Loucy (cell line): ENCODE data around the gene KY.

ENCODE experiments used
- H2AFZ ChIP-seq: fragments of 200-600 bp; sonication (generic); 2 replicates; pipeline ENCODE4 v1.6.0; 2016; ENCODE audit warnings: antibody characterized with exemption, mild to moderate bottlenecking, low read length, moderate library complexity
- H3F3A ChIP-seq: fragments of 200-600 bp; 2 replicates; pipeline ENCODE4 v1.6.0; 2016; ENCODE audit warnings: antibody characterized with exemption, low read depth, mild to moderate bottlenecking
- H3K27me3 ChIP-seq: fragments of 200-600 bp; sonication (generic); 2 replicates; pipeline ENCODE4 v1.6.1; 2014; ENCODE audit warnings: low read length, mild to moderate bottlenecking; ENCODE audit not compliant: insufficient read depth, poor library complexity, severe bottlenecking
- H3K36me3 ChIP-seq: fragments of 200-600 bp; sonication (generic); 2 replicates; pipeline ENCODE4 v1.6.1; 2016; ENCODE audit warnings: low read length; ENCODE audit not compliant: insufficient read depth
- H3K4me1 ChIP-seq: fragments of 200-600 bp; sonication (generic); 2 replicates; pipeline ENCODE4 v1.5.1; 2014; ENCODE audit warnings: low read length, mild to moderate bottlenecking; ENCODE audit not compliant: insufficient read depth, poor library complexity, severe bottlenecking
- H3K4me2 ChIP-seq: fragments of 200-600 bp; sonication (generic); 2 replicates; pipeline ENCODE4 v1.6.0; 2014; ENCODE audit warnings: antibody characterized with exemption, low read length, low read depth, mild to moderate bottlenecking; ENCODE audit not compliant: poor library complexity, severe bottlenecking
- H3K4me3 ChIP-seq: fragments of 200-600 bp; sonication (generic); 2 replicates; pipeline ENCODE4 v1.5.1; 2014; ENCODE audit warnings: low read length, mild to moderate bottlenecking, mixed read lengths; ENCODE audit not compliant: poor library complexity, severe bottlenecking
- H3K79me2 ChIP-seq: fragments of 200-600 bp; sonication (generic); 2 replicates; pipeline ENCODE4 v1.6.1; 2014; ENCODE audit warnings: low read length; ENCODE audit not compliant: insufficient read depth
- H3K9ac ChIP-seq: fragments of 200-600 bp; sonication (generic); 2 replicates; pipeline ENCODE4 v1.6.0; 2014; ENCODE audit warnings: mild to moderate bottlenecking, low read depth, low read length, moderate library complexity; ENCODE audit not compliant: poor library complexity, severe bottlenecking
- H3K9me2 ChIP-seq: fragments of 200-600 bp; sonication (generic); replicated peaks from 2 replicates; pipeline ENCODE4 v1.6.1; 2016; ENCODE audit warnings: low read depth, low read length, mixed read lengths
- H3K9me3 ChIP-seq: fragments of 200-600 bp; sonication (generic); 2 replicates; pipeline ENCODE4 v1.6.1; 2014; ENCODE audit warnings: mild to moderate bottlenecking, antibody characterized with exemption, low read length, low read depth; ENCODE audit not compliant: insufficient read depth
- H4K20me1 ChIP-seq: fragments of 200-600 bp; sonication (generic); 2 replicates; pipeline ENCODE4 v1.6.0; 2014; ENCODE audit warnings: antibody characterized with exemption, low read length, mild to moderate bottlenecking; ENCODE audit not compliant: insufficient read depth, poor library complexity, severe bottlenecking
- CTCF ChIP-seq: fragments of 200-600 bp; sonication (generic); conservative IDR thresholded peaks from 2 replicates; pipeline ENCODE4 v1.5.1; 2014; ENCODE audit warnings: mild to moderate bottlenecking, antibody characterized with exemption, low read length
- EZH2phosphoT487 ChIP-seq: fragments of 200-600 bp; IDR thresholded peaks from 2 replicates; pipeline ENCODE4 v1.6.1; 2018; ENCODE audit warnings: antibody characterized with exemption, mild to moderate bottlenecking, moderate library complexity, borderline replicate concordance

The KY gene

GRCh38 chr3:134690226-134690625 is 39.4 kb upstream of the KY start:
- H3K4me3 ChIP-seq, result no peak overlapping the region
- no peaks in the 10 kb centered on the region for H4K20me1 ChIP-seq
- no peak overlapping the region for H3K4me2 ChIP-seq
- no peak overlapping the region for H2AFZ ChIP-seq
- H3K36me3 ChIP-seq, result no peaks in the 10 kb centered on the region
- H3F3A ChIP-seq, result no peaks in the 10 kb centered on the region
- H3K27me3 ChIP-seq, result no peaks in the 10 kb centered on the region
- H3K9me2 ChIP-seq, result no peaks in the 10 kb centered on the region
- no peaks in the 10 kb centered on the region for H3K4me1 ChIP-seq
- no peak for TF ChIP-seq EZH2phosphoT487
- TF ChIP-seq CTCF, result no peak
- H3K79me2 ChIP-seq, result no peaks in the 10 kb centered on the region
- H3K9ac ChIP-seq, result no peak overlapping the region
- H3K9me3 ChIP-seq, result no peaks in the 10 kb centered on the region

- no peaks in the 10 kb centered on the region for H3K27me3 ChIP-seq
- no peaks in the 10 kb centered on the region for H3K36me3 ChIP-seq
- H3K79me2 ChIP-seq, result no peaks in the 10 kb centered on the region
- H3K4me2 ChIP-seq, result no peak overlapping the region
- TF ChIP-seq CTCF, result no peak
- TF ChIP-seq EZH2phosphoT487, result no peak
- no peaks in the 10 kb centered on the region for H3F3A ChIP-seq
- no peak overlapping the region for H3K4me3 ChIP-seq
- no peaks in the 10 kb centered on the region for H3K9me3 ChIP-seq
- no peak overlapping the region for H2AFZ ChIP-seq
- no peaks in the 10 kb centered on the region for H4K20me1 ChIP-seq
- no peaks in the 10 kb centered on the region for H3K4me1 ChIP-seq
- H3K9ac ChIP-seq, result no peak overlapping the region
- no peaks in the 10 kb centered on the region for H3K9me2 ChIP-seq
Measured at GRCh38 chr3:134687642-134688041, 36.8 kb upstream of the KY start.

DNA sequence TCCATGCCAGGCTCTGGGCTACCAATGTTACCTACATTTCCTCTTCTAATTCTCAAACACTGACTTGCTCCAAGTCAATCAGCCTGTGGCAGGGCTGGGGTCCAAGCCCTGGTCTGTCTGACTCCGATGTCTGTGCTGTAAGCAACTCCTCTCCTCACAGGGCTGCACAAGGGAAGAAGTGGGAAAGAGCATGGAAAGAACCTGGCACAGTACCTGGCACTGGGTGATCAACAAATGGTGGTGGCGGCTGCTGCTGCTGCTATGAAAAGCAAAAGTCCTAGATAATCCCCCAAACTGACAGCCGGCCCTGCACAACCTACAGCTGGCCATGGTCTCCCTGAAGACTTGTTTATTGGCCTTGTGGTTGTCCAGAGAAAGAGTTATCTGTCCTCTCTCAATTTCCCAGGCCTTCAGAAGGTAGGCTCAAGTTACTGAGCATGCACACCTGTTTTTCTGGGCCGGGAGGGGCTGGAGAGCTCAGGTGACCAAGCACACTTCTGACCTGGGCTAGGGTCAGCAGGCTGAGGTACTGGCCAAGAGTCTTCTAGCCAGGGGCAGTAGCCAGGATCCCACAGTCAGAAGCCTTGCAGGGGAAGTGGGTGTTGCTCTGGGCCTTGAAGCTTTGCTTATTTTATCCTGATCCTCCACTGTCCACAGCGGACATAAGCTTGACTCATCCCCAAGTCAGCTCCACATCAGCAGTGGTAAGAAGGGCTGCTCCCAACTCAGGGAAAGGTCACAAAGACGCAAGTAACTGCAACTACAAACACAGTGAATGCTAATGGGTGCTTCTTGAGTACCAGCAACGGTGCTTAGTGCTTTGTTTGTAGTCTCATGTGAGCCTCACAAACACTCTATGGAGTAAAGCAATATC is 35.3 kb upstream of the KY start:
- H4K20me1 ChIP-seq, result no peaks in the 10 kb centered on the region
- no peak overlapping the region for H2AFZ ChIP-seq
- no peaks in the 10 kb centered on the region for H3K9me3 ChIP-seq
- H3K4me3 ChIP-seq, result no peak overlapping the region
- H3K9ac ChIP-seq, result no peak overlapping the region
- no peak for TF ChIP-seq CTCF
- TF ChIP-seq EZH2phosphoT487, result no peak
- no peaks in the 10 kb centered on the region for H3K4me1 ChIP-seq
- H3F3A ChIP-seq, result no peaks in the 10 kb centered on the region
- no peaks in the 10 kb centered on the region for H3K27me3 ChIP-seq
- H3K36me3 ChIP-seq, result no peaks in the 10 kb centered on the region
- no peaks in the 10 kb centered on the region for H3K79me2 ChIP-seq
- no peak overlapping the region for H3K4me2 ChIP-seq
- no peaks in the 10 kb centered on the region for H3K9me2 ChIP-seq
